GM12865 (cell line): ENCODE data around the gene QSOX2.

ENCODE experiments used
- DNase-seq: peaks from one replicate; pipeline ENCODE4 v3.0.0; 2010; ENCODE audit warnings: low read depth
- H3K4me3 ChIP-seq: 2 replicates; pipeline ENCODE4 v1.5.1; 2011; ENCODE audit warnings: mild to moderate bottlenecking, low read depth, low read length, control low read depth
- TF ChIP-seq, protein P1 (sequence below): IDR thresholded peaks from 2 replicates; pipeline ENCODE4 v1.5.1; 2011; ENCODE audit warnings: low read length, control low read depth, low read depth, inconsistent platforms; ENCODE audit not compliant: insufficient read depth; ENCODE audit errors: missing control alignments

Gene QSOX2

DNA sequence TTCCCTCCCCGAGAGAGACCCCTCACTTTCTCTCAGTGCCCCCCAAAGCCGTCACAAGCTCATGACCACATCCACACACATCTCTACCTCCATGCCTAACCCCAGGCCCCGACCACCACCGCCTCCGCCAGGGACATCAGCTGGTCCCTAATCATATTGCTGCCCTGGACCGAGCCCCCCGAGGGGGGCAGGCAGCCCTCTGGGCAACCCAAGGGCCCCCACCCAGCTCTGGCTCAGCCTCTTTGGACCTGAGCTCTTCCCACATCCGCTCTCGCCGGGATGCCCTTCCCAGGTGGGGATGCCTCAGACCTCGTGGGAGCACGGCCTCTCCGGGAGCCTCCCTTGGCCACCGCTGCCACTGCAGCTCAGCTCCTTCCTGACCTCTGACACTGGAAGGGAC, 59.2 kb downstream of the QSOX2 start:
- TF ChIP-seq, protein P1, sequence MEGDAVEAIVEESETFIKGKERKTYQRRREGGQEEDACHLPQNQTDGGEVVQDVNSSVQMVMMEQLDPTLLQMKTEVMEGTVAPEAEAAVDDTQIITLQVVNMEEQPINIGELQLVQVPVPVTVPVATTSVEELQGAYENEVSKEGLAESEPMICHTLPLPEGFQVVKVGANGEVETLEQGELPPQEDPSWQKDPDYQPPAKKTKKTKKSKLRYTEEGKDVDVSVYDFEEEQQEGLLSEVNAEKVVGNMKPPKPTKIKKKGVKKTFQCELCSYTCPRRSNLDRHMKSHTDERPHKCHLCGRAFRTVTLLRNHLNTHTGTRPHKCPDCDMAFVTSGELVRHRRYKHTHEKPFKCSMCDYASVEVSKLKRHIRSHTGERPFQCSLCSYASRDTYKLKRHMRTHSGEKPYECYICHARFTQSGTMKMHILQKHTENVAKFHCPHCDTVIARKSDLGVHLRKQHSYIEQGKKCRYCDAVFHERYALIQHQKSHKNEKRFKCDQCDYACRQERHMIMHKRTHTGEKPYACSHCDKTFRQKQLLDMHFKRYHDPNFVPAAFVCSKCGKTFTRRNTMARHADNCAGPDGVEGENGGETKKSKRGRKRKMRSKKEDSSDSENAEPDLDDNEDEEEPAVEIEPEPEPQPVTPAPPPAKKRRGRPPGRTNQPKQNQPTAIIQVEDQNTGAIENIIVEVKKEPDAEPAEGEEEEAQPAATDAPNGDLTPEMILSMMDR, result no peak
- H3K4me3 ChIP-seq, result no peak overlapping the region
- DNase-seq, result no peak

DNA sequence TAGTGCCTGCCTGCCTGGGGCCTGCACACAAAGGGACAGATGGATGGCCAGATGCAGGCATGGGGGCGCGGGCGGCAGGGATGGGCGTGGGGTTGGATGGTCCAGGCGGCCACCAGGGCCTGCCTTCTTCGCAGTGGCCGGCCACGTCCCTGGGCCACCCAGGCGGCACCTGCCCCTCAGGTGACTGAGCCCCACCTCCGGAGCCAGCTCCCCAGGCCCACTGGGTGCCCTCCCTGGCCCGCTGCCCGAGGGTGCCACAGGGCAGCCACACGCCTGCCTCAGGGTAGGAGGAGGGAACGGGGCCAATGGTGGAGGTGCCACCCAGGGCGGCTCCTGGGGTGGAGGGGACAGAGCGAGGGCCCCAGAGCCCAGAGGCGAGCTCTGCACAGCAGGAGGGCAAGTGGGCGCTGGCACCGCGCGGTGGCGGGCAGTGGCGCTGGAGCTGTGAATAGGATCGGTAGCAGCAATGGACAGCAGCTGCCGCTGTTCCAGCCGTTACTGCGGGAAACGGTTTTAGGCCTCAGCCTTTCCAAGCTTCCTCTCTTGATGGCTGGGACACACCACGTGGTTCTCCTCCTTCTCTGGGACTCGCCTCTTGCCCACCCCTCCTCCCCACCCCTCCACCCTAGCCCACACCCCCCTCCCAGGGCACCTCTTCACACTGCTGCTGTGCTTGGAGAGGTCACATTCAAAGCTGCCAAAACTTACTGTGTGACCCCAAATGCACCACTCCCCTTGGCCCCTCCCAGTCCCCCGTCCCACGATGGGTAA, 59.8 kb downstream of the QSOX2 start:
- no peak for DNase-seq
- no peak overlapping the region for H3K4me3 ChIP-seq
- TF ChIP-seq, protein P1, result no peak

DNA sequence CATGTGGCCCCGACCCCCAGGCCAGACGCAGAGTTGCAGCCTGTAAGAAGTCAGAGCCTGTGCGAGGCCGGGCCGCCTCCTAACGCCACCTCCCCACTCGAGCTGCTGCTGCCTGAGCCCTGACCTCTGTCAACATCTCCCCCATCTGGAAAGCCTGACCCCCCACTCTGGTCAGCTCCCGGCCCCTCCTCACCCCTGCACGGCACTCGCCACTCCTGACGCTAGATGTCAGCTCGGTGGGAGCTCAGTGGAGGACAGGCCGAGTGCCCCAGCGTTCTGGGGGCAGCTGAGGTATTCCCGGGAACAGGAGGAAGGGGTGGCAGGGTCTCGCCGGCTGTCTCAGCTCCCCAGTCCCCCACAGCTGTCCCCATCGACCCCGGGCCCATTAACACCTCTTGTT, 60.5 kb downstream of the QSOX2 start:
- H3K4me3 ChIP-seq, result no peak overlapping the region
- TF ChIP-seq, protein P1, result no peak
- DNase-seq, result no peak

DNA sequence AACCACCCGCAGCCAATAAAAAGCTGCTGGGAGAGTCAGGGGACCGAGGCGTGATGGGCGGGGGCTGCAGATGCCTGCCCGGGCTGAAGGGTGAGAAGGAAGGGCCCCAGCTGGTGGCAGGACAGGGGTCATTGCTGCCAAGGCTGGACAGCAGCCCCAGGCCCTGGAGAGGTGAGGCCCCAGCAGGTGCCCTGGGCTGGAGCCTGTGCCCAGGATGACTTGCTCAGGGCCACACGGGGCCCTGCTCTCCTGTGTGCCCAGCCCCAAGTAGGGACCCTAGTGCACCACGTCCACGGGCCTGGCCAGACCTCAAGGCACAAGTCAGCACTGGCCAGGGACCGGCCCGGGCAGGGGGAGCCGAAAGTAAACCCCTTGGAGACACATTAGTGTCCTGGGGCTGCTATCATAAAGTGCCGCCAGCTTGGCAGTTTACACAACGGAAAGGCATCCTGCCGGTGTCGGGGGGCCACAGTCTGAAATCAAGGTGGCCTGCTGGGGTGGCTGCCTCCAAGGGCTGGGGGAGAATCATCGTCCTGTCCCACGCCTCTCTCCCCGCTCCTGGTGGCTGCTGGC, 62.7 kb downstream of the QSOX2 start:
- no peak overlapping the region for H3K4me3 ChIP-seq
- no peak for DNase-seq
- TF ChIP-seq, protein P1, result no peak

DNA sequence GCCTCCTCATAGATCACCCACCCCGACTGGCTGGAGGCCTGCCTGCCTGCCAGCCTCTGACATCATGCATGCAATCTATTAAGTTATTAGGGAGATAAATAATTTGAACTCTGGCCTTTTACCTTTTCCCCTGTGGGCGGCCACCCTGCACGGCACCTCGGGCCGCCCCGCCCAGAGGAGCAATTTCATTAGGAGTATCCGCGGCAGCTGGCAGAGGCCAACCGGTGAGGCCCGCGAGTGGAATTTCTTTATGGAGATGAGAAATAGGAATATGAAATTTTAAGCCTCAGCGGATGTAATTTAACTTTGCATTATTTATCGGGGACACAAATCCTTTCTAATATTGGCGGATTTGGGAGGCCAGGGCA, 63.2 kb downstream of the QSOX2 start:
- no peak for DNase-seq
- H3K4me3 ChIP-seq, result no peak overlapping the region
- TF ChIP-seq, protein P1, result no peak

DNA sequence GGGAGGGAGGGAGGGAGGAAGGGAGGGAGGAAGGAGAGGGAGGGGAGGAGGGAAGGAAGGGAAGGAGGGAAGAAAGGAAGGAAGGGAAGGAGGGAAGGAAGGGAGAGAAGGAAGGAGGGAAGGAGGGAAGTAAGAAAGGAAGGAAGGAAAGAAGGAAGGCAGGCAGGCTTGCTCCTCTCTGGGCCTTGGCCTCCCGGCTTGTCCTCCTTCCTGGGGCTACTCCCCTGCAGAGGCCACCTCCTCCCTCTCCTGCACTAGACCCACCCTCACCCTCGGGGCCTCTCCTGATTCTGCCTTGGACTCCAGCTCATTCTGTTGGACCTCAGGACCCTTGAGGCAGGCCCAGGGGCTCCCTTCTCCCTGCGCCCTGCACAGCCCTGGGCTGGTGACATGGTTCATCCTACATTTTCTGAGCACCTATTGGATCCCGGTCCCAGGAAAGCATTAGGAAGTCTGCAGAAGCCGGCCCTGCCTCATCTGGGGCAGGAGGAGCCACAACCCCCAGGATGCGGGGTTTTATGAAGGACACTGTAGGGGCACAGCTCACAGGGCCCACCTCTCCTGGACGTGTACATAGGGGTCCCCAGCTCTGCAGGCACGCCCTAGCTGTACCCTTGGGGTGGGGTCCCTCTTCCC, 63.7 kb downstream of the QSOX2 start:
- no peak overlapping the region for H3K4me3 ChIP-seq
- no peak for DNase-seq
- TF ChIP-seq, protein P1, result no peak
